Dedifferentiated amniotic fluid mesenchymal stem cell (primary cell): ENCODE results near the gene UBE2E1.

Experiments
- DNase-seq: peaks from one replicate; pipeline ENCODE4 v3.0.0-alpha.2; 2016; ENCODE audit errors: extremely low spot score

The UBE2E1 gene

GRCh38 chr3:23820888-23821287 is 15.1 kb downstream of the UBE2E1 start:
- DNase-seq, result no peak

GRCh38 chr3:23821858-23822257 is 16.1 kb downstream of the UBE2E1 start:
- no peak for DNase-seq

DNA sequence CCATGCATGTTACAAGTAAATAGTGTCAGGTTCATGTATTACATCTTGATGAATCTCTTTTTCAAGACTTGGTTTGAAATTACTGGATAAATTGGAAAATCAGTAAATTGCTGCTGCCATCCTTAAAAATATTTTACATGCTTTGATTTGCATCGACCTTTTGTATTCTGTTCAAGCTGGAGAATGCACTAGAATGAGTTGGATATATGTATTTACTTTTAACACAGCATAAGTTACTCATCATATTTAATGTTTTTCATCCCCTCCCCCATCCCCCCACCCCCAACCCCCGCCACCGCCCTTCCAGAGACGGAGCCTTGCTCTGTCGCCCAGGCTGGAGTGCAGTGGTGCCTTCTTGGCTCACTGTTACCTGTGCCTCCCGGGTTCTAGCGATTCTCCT is 16.8 kb downstream of the UBE2E1 start:
- DNase-seq, result no peak

DNA sequence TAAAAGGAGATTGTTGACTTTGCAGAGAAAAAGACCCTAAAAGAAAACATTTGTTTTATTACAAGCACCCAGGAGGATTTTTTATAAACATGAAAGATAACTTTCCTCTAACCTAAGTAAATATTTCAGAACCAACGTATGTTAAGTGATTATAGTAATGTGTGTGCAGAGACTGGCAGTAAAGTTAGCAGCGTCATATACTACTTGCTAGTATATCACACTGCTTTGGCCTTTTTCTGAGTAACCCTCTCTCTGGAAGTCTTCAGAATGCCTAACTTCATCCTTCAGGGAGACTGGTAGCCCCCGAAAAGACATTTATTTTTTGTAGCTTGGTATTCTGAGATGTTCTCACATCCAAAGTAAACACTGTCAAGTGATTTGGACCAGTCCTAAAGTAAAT is 17.9 kb downstream of the UBE2E1 start:
- DNase-seq, result no peak

DNA sequence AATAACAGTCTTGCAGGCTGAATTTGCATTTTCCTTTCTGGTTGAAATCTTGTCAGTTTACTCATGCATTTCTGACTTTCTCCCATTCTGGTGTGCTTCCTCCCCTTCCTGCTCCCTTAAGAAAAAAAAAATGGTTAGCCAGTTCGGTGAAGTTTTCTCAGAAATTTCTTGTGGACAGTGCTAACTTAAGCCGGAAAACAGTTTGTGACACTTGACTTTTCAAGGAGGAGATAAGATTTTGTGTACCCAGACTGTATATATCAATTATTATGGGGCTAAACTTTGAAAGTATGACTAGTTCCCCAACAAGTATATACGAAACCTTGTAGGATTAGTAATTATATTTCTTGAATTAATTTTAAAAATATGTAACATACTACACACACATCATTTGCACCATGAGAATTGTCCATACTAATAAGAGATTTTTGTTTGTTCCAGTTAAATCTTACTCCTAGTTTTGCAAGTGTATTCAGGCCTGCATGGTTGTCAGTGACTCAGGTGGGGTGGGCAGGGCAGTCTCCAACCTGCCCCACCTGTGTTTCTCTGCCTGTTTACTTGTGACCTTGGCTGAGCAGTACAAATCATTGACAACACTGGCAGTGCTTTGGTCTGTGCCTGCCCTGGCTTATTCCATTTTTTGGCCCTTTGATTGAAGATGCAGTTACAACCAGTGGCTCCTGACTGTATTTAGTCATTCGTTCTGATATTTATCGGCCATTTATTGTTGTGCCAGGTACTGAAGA is 19.1 kb downstream of the UBE2E1 start:
- no peak for DNase-seq

- DNase-seq, result no peak
These were observed 20.0 kb downstream of the UBE2E1 start for GRCh38 chr3:23825802-23826201.

DNA sequence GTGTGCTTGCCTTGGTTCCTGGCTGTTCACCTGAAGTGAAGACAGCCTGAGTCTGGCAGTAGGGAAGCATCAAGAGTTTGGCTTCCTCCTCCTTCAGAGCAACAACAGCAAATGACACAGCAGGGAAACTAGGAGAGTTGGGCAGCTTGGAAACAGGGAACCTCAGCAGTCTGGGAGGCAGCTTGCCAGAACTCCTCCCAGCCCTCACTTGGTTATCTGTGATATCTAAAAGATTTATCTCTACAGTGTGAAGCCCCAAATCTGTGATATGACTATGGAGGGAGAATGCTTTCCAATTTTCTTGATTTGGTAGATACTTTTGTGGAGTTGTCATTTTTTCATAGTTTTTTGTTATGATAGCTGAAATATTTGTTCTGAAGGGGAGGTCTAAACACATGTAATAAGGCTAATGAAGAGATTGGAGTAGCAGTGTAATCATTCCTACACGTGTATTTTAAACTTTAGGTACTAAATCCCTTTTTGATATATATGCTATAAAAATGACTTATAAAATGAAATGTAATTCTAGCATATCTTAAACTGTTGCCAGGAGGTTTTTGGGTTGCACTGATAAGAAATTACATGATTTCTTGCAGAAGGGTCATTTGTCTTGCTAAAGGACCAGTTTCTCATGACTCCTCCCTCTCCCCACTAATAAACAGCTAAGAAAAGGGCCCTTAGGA is 20.8 kb downstream of the UBE2E1 start:
- no peak for DNase-seq

- no peak for DNase-seq
These were observed 23.6 kb downstream of the UBE2E1 start for GRCh38 chr3:23829242-23829934.

GRCh38 chr3:23830869-23831484 is 25.2 kb downstream of the UBE2E1 start:
- DNase-seq, result no peak

DNA sequence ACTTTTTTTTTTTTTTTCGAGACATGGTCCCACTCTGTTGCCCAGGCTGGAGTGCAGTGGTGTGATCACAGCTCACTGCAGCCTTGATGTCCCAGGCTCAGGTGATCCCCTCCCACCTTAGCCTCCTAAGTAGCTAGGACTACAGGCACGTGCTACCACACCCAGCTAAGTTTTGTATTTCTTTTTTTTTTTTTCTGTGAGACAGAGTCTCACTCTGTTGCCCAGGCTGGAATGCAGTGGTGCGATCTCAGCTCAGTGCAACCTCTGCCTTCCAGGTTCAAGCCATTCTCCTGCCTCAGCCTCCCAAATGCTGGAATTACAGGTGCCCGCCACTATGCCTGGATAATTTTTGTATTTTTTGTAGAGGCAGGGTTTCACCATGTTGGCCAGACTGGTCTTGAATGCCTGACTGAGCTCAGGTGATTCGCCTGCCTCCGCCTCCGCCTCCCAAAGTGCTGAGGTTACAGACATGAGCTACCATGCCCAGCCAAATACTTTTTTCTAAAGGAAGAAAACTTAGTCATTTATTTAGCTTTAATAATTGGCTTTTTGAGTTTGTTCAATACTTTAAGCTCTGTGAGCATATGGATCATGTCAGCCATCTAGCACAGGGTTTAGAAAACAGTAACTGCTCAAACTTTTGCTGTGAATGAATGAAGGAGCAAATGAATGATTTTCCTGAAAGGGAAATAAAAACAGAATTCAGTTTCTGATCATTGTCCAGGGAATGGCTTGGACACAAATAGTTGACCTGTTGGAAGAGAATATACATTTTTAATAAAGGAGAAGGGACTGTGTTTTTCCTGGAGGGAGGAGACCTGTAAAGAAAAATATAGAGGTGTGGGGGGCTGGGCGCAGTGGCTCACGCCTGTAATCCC is 26.0 kb downstream of the UBE2E1 start:
- no peak for DNase-seq

DNA sequence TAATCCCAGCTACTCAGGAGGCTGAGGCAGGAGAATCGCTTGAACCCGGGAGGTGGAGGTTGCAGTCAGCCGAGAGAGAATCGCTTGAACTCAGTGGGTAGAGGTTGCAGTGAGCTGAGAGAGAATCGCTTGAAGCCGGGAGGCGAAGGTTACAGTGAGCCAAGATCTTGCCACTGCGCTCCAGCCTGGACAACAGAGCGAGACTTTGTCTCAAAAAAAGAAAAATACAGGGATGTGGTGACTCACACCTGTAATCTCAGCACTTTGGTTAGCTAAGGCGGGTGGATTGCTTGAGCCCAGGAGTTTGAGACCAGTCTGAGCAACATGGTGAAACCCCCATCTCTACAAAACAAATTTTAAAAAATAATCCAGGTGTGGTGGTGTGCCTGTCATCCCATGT is 26.8 kb downstream of the UBE2E1 start:
- DNase-seq, result no peak

- DNase-seq, result no peak
These were observed 28.5 kb downstream of the UBE2E1 start for GRCh38 chr3:23834082-23834870.

GRCh38 chr3:23835087-23835486 is 29.3 kb downstream of the UBE2E1 start:
- no peak for DNase-seq

- no peak for DNase-seq
These were observed 30.0 kb downstream of the UBE2E1 start for GRCh38 chr3:23835802-23836201.

DNA sequence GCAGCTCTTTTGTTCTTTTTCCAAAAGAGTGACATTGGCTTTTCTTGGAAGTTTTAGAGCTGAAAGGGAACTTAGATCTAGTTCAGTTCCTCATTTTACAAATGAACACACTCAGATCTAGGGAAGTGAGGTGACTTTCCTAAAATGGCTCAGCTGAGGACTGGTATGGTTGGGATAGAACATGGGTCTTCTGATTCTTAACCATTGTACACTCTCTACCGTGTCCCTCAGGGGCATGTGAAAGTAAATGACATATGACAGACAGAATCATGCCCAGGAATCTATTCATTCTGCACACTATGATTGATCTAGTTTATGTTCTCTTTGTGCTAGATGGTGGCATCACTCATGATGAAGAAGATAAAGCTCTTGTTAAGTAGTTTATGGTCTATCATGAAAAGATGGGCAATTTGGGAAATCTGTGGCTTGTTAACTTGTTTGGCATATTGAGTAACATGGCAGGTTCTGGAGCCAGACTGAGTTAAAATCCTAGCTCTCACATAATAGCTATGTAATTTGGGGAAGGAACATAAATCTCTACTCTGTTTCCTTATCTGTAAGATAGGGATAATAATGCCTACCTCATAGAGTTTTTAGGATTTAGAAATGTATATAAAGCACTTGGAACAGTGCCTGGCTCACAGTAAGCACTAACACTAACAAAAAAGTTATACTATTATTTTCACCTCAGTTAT is 30.9 kb downstream of the UBE2E1 start:
- no peak for DNase-seq

DNA sequence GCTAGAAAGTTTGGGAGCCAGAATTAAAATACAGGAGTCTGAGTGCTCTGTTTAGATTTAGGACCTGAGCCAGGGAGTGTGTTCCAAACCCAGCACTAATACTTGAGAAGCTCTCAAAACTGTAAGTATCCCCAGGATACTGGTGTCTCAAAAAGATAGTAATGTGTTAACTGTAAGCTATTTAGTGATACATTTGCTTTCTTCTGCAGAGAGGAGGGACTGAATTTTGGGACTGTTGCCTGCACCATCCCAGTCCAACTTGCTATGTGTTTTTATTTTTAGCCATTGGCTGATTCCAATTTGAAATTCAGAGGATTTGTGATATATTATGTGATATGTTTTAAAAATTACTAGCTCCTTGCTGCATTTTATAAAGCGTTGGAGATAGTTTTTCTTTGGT is 31.5 kb downstream of the UBE2E1 start:
- DNase-seq, result no peak

DNA sequence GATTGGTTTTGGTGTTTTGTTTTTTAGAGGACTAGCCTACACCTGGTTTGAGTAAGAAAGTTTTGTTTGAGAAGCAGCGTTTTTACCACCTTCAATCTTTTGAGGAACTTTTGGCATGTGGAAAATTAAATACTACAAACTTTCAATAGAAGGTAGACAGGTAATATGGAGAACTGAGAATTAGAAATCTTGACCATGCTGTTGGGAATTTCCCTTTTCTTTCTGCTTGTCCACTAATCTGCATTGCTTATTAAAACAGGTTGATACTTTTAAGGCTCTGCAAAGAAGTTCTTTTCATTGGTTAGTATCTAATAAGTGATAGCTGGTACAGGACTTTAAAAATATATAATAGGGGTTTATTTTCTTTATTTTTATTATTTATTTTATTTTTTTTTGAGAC is 31.9 kb downstream of the UBE2E1 start:
- DNase-seq, result no peak

DNA sequence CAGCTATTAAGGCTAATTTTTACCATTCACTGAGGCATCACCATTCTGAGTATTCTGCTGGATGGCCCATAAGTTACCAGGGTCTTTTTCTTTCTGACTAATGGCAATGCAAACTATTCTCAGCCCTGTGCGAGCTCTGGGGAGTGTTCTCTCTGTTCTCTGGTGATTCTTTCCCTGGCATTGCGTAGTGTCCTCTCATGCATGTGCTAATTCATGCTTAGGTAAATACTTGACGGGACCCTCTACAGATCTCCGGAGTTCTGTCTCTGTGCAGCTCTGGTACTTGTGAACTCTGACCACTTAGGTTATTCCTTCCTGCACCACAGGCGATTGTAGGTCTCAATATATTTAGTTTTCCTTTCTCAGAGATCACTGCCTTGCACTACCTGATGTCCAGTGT is 34.8 kb downstream of the UBE2E1 start:
- DNase-seq, result no peak

- no peak for DNase-seq
These were observed 38.1 kb downstream of the UBE2E1 start for GRCh38 chr3:23843869-23844268.
